HG03135 (cell line): ENCODE measurements around the gene GRAP2.

ENCODE experiments used
- ATAC-seq: cut with Tn5 transposase; IDR thresholded peaks from one replicate; pipeline ENCODE4 v1.9.1; 2021; ENCODE audit warnings: mild to moderate bottlenecking, moderate library complexity; ENCODE audit not compliant: unreplicated experiment

The GRAP2 gene

GRCh38 chr22:40007853-40008710 lies 107.2 kb downstream of the GRAP2 start:
- no peak for ATAC-seq

DNA sequence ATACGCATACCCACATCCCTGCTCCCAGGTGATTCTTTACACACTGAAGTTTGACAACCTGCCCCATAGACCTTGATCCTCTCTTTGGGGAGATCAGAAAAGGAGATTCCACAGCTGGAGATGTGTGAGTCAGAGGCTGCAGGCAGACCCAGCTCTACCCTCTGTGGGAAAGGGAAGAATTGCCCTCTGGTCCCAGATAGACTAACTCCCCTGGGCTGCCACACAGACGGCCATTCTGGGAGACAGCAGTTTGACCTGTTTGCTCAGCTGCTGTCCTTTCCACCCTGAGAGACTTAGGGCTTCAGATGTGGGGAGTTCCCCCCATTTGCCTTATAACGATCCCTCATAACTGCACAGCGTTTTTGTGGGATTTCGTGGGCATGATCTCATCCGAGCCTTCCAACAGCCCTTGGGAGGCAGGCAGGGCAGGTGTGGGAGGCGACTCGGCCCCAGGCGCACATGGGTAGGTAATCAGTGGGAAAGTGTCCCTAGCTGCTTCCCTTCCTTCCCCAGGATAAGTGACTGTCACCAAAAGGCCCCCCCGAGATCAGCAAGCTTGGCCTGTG lies 107.9 kb downstream of the GRAP2 start:
- ATAC-seq, result no peak

DNA sequence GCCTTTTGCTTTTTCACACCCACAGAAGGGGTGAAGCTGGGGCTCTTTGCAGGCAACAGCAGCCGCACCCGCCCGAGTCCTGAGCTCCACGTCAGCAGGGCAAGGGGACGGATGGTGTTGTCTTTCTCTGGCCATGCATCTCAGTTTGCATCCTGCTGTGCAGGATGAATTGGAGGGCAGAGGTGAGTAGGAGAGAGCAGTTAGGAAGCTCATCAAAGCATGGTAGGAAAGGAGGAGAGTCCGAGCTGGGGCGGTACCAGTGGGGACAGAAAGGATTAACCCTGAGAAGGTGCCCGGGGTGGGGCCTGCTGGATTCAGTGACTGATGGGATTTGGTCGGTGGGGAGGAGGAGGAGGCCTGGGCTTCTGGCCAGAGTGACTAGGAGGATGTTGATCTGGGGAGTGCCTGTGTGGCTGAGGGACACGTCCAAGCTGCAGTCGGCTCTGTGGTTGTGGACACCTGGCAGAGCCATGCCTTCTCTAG lies 108.4 kb downstream of the GRAP2 start:
- ATAC-seq, result no peak

DNA sequence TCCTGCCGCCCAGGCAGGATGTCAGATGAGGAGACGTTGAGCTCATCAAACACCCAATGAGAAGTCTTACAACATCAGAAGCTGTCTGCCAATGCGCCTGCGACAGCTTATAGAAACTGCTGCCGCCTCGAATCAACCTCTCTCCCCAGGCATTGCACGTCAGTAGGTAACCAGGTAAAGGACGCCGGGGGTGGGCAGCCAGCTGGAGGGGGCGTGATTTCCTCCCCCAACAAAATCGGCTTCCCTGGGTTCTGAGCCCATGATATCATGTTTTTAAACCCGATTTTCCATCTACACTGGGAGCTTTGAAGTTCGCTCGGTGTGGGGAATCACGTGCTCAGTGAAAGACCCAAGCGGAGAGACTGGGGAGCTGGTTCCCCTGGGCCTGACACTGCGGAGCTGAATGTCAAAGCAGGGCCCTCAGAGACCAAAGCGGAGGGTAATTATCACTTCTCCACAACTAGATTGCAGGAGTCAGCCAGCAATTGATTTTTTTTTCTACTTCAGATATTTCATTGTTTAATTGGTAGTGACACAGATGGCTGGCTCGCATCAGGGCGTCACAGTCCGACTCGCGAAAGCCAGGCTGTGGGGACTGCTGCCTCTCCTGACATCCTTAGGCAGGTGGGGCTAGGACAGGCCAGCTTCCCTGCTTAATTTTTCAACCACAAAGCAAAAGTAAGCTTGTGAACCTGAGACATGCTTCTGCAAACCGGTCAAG lies 109.2 kb downstream of the GRAP2 start:
- ATAC-seq, result no peak

- ATAC-seq, result no peak
These were observed 109.9 kb downstream of the GRAP2 start for GRCh38 chr22:40010746-40011145.

DNA sequence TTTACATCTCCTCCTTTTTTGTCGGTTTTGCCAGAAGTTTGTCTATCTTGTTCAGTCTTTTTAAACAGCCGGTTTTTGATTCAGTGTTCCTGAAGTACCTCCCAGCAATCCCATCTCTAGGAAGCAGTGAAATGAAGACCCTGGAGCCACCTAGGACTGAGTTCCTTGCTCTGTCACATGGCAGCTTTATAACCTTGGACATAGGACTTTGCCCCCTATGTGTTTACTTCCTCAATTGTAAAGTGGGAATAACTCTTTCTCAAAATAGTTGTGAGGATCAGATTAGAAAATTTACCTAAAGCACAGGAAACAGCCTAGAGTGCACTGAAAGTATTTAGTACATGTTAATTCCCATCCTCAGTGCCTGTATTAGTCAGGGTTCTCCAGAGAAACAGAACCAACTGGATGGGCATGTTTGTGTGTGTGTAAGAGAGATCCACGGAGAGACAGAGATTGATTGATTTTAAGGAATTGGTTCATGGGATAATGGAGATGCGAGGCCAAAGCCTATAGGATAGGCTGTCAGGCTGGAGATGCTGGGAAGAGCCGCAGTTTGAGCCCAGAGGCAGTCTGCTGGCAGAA lies 113.9 kb downstream of the GRAP2 start:
- ATAC-seq, result no peak

- no peak for ATAC-seq
These were observed 114.6 kb downstream of the GRAP2 start for GRCh38 chr22:40015358-40015976.

GRCh38 chr22:40018051-40018450 lies 117.2 kb downstream of the GRAP2 start:
- no peak for ATAC-seq

DNA sequence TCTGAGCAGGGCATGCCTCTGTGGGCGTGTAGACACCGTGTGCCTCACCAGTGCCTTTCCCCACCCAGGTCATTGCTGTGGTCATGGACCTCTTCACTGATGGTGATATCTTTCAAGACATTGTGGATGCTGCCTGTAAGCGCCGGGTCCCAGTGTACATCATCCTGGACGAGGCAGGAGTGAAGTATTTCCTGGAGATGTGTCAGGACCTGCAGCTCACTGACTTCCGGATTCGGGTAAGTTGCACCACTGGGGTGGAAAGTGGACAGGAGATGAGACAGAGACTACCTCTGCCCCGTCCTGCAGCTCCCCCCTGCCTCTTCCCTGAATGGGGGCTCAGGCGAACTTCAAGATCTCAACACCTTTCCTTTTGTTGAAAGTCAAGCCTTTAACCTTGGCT lies 118.2 kb downstream of the GRAP2 start:
- ATAC-seq, result no peak

DNA sequence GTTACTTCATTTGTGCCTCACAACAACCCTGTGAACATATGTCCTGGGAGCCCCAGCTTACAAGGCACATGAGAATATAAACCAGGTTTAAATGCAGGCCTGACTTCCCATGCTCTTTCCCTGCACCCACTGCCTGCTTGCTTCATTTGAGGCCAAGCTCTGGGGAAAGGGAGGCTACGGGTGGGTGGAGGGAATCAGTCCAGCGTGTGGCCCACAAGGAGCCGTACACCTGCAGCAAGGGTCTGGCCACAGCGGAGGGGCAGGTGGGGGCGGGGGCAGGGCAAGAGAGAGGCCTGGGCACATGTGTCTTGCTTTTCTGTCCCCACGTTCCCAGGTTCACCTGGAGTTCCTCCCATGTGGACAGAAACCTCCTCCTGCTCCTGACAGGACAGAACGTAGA lies 120.1 kb downstream of the GRAP2 start:
- ATAC-seq, result no peak

DNA sequence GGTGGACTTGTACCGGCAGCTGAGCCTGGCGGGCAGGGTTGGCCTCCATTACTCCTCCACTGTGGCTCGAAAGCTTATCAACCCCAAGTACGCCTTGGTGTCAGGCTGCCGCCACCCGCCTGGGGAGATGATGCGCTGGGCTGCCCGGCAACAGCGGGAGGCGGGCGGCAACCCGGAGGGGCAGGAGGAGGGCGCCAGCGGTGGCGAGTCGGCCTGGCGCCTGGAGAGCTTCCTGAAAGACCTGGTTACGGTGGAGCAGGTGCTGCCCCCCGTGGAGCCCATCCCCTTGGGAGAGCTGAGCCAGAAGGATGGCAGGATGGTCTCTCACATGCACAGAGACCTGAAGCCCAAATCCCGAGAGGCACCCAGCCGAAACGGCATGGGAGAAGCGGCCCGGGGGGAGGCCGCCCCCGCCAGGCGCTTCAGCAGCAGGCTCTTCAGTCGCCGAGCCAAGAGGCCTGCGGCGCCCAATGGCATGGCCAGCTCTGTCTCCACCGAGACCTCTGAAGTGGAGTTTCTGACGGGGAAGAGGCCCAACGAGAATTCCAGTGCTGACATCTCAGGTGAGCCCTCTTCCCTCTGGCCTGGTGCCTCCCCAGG lies 120.6 kb downstream of the GRAP2 start:
- ATAC-seq, result no peak

GRCh38 chr22:40022536-40023240 lies 121.8 kb downstream of the GRAP2 start:
- no peak for ATAC-seq
